GM18508 (cell line): ENCODE measurements around the gene INTS11.

Source experiments
- ATAC-seq: cut with Tn5 transposase; IDR thresholded peaks from one replicate; pipeline ENCODE4 v1.9.1; 2021; ENCODE audit warnings: moderate number of reproducible peaks; ENCODE audit not compliant: insufficient read depth, unreplicated experiment

The INTS11 gene

GRCh38 chr1:1332031-1332755, 7.7 kb upstream of the INTS11 start:
- no peak for ATAC-seq

- ATAC-seq, result no peak
Observed at GRCh38 chr1:1331068-1331965, 6.9 kb upstream of the INTS11 start, which contains the start of gene TAS1R3. TSS of gene TAS1R3 (plus strand) at chr1:1331280. CDS start at chr1:1331346, 66 bp downstream.

DNA sequence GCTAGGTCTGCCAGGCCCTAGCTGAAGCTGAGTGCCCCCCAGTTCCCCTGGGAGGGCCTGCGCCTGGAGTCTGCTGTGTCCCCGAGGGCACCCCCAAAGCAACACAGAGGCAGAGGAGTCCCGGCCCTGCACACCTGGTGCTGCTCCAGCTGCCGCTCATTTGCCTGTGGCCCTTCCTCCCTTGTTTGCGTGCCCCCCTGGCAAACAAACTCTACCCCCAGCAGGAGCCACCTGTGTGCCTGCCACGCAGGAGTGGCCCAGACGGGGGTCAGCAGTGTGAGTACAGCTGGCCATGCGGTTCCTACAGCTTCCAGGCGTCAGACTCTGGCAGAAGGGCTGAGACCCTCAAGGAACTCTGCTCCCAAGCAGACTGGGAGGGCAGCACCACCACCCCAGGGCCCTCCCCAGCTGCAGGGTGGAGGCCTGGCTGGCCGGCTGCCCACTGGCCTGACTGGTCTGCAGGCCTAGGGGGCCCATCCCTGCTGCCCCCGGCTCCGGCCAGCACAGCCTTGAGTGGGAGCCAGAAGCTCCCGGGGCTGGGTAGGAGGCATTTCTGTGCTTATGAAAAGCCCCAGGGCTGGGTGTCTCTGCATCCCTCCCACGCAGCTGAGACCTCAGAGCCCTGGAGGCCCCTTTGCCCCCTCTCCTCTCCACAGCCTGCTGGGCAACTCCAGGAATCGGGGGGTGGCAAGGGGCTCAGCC, 6.1 kb upstream of the INTS11 start:
- ATAC-seq, result no peak

DNA sequence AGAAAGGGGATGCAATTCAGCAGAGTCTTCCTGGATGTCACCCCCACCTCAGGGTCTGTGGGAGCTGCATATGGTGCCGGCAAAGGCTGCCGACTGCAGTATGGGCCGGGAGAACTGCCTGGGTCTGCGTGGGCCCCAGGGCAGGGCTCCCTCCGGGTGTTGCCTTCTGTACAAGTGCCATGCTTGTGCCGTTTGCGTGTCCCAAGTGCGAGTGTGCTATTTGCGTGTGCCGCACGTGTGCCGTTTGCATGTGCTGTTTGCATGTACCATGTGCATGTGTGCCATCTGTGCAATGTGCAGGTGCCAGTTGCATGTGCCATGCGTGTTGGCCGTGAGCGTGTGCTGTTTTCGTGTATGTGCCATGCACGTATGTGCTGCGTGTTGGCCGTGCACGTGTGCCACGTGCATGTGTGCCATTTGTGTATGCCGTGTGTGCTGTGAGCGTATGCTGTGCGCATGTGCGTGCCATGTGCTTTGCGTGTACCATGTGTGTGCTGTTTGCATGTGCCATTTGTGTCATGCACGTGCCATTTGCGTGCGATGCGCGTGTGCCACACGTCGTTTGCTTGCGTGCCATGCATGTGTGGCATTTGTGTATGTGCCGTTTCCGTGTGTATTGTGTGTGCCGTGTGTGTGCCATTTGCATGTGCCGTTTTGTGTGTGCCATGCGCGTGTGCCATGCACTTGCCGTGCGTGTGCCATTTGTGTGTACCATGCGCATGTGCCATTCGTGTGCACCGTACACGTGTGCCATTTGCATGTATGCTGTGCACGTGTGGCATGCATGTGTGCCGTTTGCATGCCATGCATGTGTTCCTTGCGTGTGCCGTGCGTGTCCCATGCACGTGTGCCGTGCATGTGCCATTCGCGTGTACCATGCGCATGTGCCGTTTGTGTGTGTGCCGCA, 5.1 kb upstream of the INTS11 start:
- no peak for ATAC-seq

DNA sequence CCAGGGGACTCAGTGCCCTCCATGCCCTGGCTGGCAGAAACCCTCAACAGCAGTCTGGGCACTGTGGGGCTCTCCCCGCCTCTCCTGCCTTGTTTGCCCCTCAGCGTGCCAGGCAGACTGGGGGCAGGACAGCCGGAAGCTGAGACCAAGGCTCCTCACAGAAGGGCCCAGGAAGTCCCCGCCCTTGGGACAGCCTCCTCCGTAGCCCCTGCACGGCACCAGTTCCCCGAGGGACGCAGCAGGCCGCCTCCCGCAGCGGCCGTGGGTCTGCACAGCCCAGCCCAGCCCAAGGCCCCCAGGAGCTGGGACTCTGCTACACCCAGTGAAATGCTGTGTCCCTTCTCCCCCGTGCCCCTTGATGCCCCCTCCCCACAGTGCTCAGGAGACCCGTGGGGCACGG, 3.8 kb upstream of the INTS11 start:
- no peak for ATAC-seq

- ATAC-seq, result no peak
Observed at GRCh38 chr1:1327291-1327690, 2.8 kb upstream of the INTS11 start.

GRCh38 chr1:1326075-1326605, 1.7 kb upstream of the INTS11 start:
- ATAC-seq, result no peak

- no peak for ATAC-seq
Observed at GRCh38 chr1:1325288-1326074, 1.0 kb upstream of the INTS11 start.

- ATAC-seq, result no peak
Observed at GRCh38 chr1:1324084-1324523, 356 bp downstream of the INTS11 start.

GRCh38 chr1:1322952-1323351, 1.5 kb downstream of the INTS11 start:
- no peak for ATAC-seq

GRCh38 chr1:1322418-1322817, 2.0 kb downstream of the INTS11 start:
- no peak for ATAC-seq

DNA sequence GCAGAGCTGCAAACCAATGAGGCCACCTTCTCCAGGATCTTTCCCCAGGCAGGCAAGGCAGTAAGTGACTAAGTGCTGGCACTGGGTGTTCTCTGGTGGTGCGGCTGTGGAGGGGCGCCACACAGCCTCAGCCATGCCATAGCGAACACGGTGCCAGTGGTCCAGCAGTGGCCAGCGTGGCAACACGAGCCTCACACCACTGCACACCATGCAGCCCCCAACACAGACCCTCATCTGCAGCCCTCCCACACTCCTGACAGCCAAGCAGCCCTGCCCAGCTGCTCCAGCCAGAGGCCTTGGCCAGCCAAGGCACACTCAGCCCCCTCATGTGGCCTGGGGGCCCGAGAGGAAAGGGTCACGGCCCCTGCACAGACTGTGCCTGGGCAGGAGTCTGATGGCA, 3.0 kb downstream of the INTS11 start:
- no peak for ATAC-seq

GRCh38 chr1:1320666-1321448, 3.6 kb downstream of the INTS11 start:
- no peak for ATAC-seq

GRCh38 chr1:1319646-1319941, 4.9 kb downstream of the INTS11 start:
- ATAC-seq, result no peak

GRCh38 chr1:1318777-1319645, 5.4 kb downstream of the INTS11 start:
- ATAC-seq, result no peak

GRCh38 chr1:1318131-1318652, 6.3 kb downstream of the INTS11 start:
- ATAC-seq, result no peak

DNA sequence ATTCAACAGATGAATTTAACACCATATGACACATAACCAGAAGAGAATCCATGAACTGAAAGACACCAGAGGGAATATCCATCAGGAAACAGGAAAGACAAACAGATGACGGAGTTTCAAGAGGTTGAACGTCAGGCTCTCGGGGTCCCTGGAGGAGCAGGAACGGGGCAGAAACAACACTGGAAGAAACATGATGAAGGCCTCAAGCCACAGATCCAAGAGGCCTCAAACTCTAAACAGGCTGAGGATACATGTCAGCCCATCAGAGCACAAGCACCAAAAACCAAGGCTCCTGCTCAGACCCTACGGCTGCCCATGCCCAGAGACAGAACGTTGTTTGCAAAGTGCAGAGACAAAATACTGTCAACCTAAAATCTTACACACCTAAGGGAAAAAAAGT, 7.0 kb downstream of the INTS11 start:
- ATAC-seq, result no peak
